Measurements from ENCODE around the gene TAF15.

Gene TAF15

DNA sequence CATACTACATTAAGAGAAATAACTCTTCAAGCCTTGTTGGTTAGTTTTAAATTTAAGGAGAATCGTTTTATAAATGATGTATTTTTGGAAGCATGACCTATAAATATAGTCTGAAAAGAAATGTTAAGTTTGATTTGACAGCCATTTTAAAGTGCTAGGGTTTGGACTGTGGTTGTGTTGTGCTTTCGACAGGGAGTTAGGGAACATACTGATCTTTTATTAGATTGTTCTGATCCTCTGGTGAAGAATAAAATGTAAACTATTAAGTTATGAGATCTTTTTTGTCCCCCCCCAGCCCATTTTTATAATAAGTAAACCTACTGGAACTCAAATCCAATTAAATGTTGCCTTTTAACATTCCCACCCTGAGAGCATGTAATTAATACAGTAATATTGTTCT lies 12.0 kb downstream of the TAF15 start:
- DNase-seq = no peak

DNA sequence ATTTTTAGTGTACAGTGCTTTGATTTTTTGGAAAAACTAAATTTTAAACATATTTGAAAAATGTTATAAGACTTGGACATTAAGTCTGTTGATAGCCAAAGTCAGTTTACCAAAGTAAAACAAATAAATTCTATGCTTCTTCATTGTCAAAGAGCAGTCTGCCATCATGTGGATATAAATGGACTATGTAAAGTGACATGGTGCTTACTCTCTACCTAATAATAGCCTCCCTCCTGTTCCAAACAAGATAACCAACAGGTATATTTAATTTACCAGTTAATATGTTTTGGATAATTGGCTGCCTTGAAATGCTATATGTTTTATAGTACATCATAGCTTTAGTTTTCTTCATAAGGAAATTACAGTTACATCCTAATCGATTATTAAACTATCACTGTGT lies 15.9 kb downstream of the TAF15 start:
- no peak for DNase-seq

DNA sequence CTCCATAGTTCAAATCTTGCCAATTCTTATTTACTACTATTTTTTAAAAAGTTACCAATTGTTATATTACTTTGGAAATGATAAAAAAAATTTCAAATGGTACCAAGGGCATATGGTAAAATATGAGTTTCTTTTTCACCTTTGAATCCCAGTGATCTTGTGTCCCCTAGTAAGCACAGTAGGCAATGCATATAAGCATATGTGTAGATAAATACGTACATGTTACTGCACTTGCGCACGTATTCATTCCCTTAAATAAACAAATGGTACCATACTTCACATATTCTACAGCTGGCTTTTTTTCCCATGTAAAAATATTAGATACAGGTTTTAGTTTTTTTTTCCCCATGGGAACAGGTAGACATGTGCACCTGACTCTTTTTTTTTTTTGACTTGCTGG lies 31.8 kb downstream of the TAF15 start:
- no peak for DNase-seq

DNA sequence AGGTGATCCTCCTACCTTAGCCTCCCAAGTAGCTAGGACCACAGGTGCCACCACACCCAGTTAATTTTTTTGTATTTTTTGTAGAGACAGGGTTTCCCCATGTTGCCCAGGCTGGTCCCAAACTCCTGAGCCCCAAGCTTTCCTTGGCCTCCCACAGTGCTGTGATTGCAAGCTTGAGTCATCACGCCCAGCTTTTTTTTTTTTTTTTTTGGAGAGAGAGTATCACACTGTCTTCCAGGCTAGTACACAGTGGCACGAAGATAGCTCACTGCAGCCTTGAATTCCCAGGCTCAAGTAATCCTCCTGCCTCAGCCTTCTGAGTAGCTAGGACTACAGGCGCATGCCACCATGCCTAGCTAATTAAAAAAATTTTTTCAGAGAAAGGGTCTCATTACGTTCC lies 32.2 kb downstream of the TAF15 start:
- DNase-seq = no peak

DNA sequence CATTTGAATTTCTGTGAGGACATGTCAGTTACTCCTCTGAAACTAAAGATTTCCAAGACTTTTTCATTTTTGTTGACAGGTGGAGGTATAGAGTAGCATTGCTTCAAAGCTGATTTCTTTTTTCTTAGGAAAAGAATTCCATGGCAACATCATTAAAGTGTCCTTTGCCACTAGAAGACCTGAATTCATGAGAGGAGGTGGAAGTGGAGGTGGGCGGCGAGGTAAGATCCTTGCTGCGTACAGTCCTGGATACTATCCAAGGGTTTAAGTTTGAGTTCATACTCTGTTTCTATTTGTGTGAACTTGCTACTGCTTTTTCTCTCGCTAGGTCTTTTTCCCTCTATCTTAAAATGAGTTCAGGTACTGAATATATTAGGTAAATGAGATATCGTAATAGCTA lies 33.0 kb downstream of the TAF15 start:
- DNase-seq = no peak

DNA sequence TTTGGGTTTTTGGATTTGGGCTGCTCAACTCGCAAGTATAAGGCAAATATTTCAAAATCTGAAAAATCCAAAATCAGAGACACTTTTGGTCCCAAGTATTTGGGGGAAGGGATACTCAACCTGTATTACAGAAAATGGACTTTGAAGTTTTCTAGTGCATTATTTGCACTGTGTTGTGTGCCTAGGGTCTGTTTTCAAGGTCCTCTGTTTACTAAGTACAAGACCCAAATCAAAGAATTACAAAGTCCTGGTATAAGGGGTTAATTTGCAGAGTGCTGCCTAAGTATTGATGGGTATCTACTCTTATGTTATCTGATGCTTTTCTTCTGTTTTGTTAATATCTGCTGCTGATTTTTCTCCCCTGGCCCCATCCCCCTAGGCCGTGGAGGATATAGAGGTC lies 34.4 kb downstream of the TAF15 start:
- DNase-seq = no peak

DNA sequence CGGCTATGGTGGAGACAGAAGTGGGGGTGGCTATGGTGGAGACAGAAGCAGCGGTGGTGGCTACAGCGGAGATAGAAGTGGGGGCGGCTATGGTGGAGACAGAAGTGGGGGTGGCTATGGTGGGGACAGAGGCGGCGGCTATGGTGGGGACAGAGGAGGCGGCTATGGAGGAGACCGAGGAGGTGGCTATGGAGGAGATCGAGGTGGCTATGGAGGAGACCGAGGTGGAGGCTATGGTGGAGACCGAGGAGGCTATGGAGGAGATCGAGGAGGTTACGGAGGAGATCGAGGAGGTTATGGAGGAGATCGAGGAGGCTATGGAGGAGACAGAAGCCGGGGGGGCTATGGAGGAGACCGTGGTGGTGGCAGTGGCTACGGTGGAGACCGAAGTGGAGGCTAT lies 35.3 kb downstream of the TAF15 start:
- DNase-seq = no peak

DNA sequence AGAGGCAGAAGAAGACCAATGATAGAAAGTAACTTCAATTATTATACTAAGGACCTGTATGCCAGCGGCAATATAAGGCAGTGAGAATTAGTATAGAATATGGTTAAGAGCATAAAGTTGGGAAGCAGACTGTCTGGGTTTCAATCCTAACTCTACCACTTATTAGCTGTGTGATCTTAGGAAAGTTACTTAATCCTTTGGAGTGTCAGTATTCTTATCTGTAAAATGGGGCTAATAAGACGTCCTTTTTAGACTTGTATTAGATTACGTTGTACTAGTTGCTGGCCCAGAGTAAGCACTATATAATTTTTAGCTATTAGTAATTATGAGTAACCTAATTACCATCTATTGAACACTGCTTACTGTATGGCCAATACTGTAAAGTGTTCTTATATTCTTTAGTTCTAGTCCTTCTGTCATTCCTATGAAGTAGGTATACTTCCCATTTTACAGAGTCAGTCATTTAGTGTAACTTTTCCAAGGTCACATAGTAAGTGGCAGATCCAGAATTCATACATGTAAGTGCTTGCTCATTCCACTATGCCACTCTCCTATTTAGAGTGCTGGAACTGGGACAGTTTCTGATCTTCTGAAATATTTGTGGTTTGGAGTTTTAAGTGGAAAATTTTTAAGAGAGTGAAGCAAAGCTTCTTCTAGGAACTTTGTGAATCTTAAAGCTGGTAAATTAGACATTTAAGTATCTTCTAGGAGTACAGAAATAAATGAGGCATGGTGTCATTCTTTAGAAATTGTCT lies 36.9 kb downstream of the TAF15 start:
- DNase-seq = no peak

DNA sequence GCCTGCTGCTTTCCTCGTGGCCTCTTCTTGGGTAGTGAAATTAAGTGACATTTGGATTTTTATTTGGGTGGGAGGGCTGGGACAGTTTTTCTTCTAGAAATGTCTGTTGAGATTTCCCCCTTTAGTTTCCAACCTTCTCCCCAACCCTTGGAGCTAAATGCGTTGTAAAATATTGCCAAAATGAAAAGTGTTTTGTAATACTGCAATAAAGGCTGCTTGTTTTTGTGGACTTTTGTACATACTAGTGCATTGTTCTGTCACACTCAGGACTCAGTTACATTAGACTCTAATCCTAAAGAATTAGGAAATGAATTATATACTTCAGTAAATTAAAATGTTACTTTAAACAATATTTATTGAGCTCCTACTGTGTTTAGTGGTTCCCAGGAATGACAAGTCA lies 37.7 kb downstream of the TAF15 start:
- DNase-seq = no peak

DNA sequence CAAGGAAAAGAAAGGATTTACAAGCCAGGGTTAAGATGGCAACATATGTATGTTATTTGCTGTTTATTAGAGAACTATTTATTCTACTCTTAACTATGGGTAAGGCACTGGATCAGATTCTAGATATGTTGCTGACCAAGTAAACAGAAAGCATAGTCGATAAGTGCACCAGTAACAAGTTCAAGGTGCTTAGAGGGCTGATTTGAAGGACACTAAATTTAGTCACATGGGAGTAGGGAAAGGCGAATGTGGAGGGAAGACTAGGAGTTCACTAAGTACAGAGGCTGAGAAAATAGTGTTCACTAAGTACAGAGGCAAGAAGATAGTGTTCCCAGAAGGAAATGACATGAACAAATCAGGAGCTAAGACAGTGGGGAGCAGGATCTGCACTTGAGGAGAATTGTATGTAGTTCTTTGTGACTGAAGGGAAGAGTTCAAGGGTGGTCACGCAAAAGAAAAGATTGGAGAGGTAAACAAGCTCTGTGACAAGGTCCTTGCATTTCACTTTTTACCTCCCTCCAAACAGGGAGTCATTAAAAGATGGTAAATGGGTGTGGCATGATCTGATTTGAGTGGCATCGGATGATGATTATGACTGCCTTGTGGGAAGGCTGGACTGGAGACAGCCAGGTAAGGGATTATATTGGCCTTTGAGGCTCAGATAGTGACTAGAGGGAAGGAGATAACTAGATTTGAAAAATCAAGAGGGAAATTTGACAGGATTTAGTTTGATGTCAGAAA lies 38.5 kb downstream of the TAF15 start:
- DNase-seq = no peak

DNA sequence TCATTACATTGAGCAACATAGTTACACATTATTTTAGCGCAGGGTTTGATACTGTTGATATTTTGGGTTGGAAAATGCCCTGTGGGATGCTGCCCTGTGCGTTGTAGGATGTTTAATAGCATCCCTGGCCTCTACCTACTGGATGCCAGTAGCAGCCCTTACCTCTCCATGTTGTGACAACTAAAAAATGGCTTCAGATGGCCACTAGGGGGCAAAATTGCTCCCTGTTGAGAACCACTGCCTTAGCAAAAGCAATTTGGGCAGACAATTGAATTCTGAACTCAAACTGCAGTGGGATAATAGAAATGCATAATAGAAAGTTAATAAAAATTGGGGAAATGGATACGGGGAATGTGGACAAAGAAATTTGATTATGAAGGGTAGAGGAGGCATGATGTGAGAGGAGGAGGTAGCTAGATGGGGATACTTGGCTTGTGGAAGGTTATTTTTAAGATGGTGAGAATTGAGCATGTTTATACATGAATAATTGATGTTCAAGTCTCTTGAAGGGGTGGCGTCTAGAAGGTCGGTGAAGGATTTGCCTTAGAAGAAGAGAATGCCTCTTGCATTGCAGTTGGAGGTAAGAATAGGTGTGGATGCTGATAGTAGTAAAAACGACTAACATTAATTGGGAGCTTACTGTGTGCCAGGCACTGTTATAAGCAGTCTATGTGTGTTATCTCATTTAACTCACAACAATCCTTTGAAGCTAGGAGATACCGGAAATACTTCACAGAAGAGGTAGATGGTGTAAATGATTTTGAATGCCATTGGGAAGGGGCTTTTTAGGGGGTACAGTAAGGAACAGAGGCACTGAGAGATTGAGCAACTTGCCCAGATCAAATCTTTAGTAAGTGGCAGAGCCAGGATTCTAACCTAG lies 40.4 kb downstream of the TAF15 start:
- DNase-seq = peak; percentile 66

DNA sequence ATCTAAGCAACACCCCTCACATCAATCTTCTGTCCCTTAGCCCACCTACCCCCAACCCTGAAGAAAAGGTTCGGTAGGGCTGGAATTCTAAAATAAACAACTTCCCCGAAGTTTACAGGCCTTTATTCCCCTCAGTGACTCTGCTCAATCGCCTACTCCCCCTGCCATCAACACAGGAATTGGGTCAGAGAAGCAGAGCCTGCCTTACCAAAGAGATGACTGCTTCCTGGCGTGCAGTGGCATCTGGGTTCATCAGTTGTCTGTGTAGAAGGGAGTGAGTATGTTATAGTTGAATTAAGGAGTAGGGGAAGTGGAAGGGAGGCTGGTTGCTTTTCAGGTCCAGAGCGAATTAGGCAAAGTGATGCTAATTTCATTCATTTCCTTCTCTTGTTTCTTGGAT lies 46.7 kb downstream of the TAF15 start:
- DNase-seq = no peak

DNA sequence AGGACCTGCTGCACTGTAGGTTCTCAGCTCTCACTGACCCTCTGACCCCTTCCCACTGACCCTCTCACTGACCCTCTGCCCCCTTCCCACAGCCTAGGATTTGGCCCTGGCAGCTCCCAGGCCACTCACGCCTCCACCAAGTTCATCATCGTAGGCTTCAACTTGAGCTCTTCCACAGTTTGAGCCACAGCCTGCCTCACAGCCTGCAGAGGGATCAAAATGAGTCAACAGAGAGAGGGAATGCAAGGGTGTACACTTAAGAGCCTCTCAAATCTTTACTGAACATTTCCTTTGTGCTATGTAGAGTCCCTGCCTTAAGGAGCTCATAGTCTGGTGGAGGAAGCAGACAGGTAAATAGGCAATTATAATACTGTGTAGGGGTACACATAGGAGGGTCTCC lies 47.3 kb downstream of the TAF15 start:
- DNase-seq = no peak

DNA sequence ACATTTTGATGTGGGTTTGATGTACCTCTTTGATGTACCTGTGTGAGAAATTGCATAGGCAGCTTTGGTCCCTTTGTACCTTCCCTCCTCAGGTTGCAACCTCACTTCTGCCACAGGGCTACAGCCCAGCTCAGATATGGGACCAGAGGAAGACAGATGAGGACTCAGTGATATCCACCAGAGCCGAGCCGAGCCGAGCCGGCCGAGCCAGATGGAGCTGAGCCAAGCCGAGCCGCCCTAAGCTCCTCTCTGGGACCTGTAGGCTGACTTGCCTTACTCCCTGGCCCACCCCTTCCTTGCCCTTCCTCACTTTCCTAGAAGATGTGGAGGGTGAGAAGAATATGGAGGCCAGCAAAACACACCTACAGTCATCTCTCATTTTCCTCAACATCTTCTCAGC lies 55.6 kb downstream of the TAF15 start:
- no peak for DNase-seq

DNA sequence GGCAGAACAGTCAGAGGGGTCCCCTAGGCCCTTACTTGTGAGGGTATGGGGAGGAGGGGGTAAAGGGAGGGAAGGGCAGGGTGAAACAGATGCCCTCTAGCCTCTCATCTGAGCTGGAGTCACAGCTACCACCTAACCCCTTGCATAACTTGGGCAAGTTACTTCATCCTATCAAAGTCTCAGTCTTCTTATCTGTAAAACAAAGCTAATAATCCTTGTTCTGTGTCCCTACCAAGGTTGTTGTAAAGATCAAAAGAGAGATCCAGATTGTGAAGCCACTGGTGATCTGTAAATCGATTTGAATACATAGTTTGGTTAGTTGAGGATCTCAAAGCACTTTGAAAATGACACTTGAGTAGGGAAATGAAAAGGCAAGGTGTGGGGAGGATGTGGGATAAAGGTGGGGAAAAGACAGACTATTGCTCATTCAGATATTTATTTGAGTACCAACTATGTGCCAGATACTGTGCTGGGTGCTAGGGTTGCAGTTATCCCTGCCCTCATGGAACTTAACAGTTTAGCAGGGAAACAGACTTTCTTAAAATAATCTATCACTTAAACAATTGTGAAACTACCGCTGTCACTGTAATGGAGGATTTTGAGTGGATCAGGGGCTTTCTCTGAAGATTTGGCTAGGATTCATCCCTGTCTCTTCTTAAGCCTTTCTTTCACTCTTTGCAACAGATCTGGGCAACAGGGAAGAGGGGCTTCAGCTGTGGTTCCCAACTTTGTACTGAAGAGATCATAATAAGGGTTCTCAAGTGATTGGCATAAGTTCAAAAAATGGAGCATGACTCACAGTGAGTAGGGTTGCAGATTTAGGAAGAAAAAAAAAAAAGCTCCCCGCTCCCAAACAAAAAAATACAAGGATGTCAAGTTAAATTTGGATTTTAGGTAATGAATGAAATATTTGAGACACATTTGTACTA lies 56.4 kb downstream of the TAF15 start:
- DNase-seq = no peak

DNA sequence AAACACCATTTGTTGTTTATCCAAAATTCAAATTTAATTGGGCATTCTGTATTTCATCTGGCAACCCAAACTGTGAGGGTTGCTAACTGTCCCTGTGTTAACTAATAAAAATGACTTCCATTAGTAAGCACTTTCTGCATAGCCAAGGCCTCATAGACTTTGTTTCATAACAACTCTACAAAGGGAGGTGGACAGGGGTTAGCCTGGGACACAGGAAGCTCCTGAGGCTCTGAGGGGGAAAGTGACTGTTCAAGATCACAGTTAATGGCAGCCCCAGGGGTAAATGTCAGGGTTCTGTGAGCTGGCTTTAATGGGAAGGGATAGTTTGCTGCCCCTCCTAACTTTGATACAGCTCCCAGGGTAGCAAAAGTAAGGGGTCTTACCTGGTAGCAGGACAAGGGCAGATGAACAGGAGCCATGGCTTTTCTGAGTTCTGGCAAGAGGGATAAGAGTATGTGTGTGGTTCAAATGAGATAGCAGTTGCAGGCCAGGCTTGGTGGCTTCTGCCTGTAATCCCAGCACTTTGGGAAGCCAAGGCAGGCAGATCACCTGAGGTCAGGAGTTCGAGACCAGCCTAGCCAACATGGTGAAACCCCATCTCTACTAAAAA lies 57.2 kb downstream of the TAF15 start:
- no peak for DNase-seq

DNA sequence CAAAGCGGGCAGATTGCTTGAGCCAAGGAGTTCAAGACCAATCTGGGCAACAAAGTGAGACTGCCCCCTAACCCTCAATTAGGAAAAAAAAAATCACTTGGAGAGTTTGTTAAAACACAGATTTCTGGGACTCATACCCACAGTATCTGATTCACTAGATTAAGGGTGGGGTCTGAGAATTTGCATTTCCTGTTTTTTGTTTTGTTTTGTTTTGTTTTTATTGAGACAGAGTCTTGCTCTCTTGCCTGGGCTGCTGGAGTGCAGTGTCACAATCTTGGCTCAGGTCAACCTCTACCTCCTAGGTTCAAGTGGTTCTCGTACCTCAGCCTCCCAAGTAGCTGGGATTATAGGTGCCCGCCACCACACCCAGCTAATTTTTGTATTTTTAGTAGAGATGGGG lies 58.3 kb downstream of the TAF15 start:
- no peak for DNase-seq

DNA sequence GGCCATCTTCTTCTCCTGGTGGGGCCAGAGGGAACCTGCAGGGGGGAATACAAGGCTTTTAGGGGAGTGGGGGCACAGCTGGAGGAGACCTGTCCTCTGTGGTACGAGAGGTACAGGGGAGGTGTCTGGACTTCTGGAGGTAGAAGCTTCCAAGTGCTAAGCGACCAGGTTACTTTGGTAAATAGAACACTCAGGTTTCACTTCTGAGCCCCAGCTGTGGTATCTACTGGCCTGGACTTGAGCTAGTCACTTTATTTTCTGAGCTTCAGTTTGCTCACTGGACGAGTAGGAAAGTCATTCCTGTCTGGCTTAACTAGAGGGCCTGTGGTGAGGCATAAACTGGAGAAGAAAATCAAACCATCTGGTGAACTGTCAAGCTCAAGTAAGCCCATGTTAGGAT lies 59.5 kb downstream of the TAF15 start, which contains the start of gene HEATR9:
Gene HEATR9, minus strand, starts transcription at position 155 of the 400 bp plus-strand sequence. Its CDS starts 149 bp downstream, at position 6.
- no peak for DNase-seq

DNA sequence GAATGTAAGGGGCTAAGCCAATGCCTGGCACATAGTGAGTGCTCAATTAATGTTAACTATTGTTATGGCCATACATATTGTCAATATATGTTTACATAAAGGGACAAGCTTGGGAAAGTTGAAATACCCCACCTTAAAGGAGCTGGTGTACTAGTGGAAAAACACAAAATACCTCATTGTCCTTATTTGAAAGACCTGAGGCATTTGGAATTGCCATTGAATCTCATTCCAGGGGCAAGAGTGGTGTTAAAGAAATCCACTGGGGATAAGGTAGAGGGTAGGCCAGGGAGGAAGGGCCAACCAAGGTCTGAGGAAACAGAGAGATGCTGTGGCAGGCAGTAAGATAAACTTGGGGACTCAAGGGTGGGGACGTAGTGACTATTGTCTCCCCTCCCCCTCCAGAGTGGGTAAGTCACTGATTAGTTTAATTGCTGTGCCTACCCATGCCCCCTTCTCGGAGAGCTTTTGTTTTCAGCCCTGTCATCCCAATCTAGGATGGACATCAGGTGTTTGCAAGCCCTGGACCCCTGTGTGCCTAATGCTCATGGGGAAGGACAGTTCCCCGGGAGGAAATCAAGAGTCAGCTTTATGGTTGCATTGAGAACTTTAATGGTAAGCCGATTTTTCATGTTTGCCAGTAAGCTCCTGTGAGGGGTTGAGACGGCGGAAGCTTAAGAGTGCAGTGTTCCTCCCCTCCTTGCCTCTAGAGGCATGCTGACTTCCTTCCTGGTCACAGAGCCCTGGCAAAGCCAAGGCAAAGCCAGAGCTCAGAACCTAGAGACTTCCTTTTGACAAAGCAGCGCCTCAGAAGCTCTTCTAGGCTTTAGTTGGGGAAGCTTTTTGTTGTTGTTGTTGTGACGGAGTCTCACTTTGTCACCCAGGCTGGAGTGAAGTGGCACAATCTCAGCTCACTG lies 61.9 kb downstream of the TAF15 start:
- DNase-seq = peak; percentile 51

DNA sequence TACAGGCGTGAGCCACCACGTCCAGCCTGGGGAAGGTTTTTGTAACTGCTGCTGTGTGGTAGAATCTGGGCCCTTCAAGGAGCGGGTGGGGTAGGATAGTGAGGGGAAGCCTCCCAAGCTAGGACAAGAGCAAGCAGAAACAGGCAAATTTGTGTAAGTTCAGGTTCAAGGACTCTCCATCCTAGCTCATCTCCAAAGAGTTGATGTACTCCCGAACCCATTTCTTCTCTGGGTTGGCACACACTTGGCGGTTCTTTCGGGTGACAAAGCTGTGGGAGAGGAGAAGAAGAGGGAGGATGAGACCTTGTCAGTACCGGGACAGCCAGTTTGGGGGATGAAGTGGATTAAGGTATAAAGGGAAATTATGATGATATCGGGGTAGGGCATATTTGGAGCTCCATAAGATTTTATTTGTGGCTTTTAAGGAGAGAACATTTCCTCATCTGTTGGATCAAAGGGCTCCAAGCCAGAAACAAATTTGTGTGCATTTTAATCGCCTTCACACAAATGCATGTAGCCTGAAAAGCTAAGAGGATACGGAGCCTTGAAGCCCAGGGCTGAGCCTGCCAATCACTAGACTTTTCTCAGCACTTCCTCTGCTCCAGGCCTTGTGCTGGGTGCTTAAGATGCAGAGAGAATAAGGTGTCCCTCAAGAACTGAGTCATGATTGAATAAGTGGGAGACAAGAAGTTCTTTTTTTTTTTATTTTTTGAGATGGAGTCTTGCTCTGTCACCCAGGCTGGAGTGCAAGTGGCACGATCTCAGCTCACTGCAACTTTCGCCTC lies 63.1 kb downstream of the TAF15 start:
- DNase-seq = no peak

Data from CD4-positive, alpha-beta T cell treated with Interleukin-17A for 4 hours (primary cell).